Measurements from ENCODE around the gene SYT6. TPM values are rescaled to one million over a fixed set of nuclear protein-coding genes. Genes with fewer than 3 reads are reported as not detected.

The SYT6 gene
- total RNA-seq, 2 experiments from 2014 or later, result not detected

DNA sequence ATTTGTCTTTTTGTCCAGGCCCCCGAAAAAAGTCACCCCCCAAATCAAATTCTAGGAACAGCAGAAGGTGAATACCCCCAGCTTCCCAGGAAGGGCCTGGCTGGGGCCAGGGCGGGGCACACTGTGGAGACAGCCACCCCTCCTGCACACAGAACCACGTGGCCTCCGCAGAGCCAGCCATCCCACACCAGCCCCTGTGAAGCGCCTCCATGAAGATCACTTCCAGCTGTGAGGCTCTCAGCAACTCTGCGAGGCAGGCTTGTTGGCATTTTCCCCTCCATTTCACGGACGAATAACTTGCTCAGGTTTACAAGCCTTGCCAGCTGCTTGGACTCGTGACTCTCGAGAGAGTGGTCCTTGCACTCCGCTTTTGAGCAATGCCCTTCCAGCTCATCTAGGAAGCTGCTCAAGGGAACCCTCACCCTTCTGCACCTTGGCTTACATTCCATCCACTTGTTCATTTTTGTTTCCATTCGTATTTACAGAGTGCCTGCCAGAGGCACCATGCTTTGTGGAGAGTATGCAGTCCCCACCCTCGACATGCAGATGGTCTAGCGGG is 48.2 kb downstream of the SYT6 start:
- peaks cover 13% of the 10 kb centered on the region for H3K4me1 Mint-ChIP-seq
- CTCF ChIA-PET, result no interaction called here
- H3K9me3 Mint-ChIP-seq, result no peaks in the 10 kb centered on the region
- no peak overlapping the region for H3K27ac Mint-ChIP-seq
- POLR2A ChIA-PET, result no interaction called here
- DNase-seq, result no peak
- H3K4me3 Mint-ChIP-seq, result no peak overlapping the region
- H3K36me3 Mint-ChIP-seq (ENCODE audit: low read depth), result no peaks in the 10 kb centered on the region
- H3K27me3 Mint-ChIP-seq, result peaks cover 10% of the 10 kb centered on the region

GRCh38 chr1:114104949-114105348 is 48.7 kb downstream of the SYT6 start:
- DNase-seq, result no peak
- Mint-ChIP-seq H3K27me3 (peaks cover 10% of the 10 kb centered on the region), H3K4me3 (no peak overlapping the region), H3K36me3 (ENCODE audit: low read depth) (no peaks in the 10 kb centered on the region), H3K4me1 (peaks cover 13% of the 10 kb centered on the region), H3K27ac (no peak overlapping the region), H3K9me3 (no peaks in the 10 kb centered on the region)
- ChIA-PET CTCF (no interaction called here), POLR2A (no interaction called here)

DNA sequence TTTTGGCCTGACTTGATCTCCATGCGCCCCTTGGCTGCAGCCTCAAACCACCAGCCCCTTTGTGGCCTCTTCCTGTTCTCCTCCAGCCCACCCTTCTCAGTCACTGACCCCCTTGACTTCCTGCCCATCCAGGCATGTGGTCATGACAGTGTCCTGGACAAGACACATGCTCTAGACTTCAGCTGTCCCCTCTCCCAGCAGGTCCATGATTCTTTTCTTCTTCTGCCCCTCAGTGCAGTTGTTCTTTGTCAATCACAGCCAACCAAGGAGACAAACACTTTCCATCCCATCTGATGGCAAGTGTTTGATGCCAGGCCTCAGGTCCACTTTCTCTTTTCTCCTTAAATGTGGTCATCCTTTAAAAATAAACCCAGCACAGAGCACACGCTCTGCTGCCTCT is 49.7 kb downstream of the SYT6 start:
- POLR2A ChIA-PET, result no interaction called here
- H3K36me3 Mint-ChIP-seq (ENCODE audit: low read depth), result no peaks in the 10 kb centered on the region
- no peaks in the 10 kb centered on the region for H3K9me3 Mint-ChIP-seq
- DNase-seq, result no peak
- H3K27me3 Mint-ChIP-seq, result peaks cover 11% of the 10 kb centered on the region
- H3K4me3 Mint-ChIP-seq, result no peak overlapping the region
- no peak overlapping the region for H3K27ac Mint-ChIP-seq
- CTCF ChIA-PET, result no interaction called here
- peaks cover 13% of the 10 kb centered on the region for H3K4me1 Mint-ChIP-seq

DNA sequence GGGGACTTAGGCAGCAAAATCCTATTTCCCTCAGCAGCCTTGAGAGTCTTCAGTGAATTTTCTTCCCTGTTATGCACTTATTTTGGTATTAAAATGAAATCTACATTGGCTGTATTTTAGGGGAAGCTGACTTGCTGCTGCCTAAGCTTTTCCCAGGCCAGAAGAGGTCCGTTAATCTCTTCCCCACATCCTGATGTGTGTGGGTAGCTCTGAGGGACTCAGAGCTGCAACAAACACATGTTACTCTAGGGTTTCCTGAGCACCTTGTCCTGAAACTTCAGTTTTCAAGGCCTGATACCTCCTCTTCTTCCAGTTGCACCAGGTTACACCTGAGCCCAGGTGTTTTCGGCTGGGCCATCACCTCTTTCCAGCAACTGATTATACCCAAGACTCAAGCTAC is 51.5 kb downstream of the SYT6 start:
- ChIA-PET CTCF (no interaction called here), POLR2A (no interaction called here)
- Mint-ChIP-seq H3K27ac (no peak overlapping the region), H3K36me3 (ENCODE audit: low read depth) (no peaks in the 10 kb centered on the region), H3K9me3 (no peaks in the 10 kb centered on the region), H3K4me3 (no peak overlapping the region), H3K4me1 (peaks cover 9% of the 10 kb centered on the region), H3K27me3 (peaks cover 11% of the 10 kb centered on the region)
- DNase-seq, result no peak

DNA sequence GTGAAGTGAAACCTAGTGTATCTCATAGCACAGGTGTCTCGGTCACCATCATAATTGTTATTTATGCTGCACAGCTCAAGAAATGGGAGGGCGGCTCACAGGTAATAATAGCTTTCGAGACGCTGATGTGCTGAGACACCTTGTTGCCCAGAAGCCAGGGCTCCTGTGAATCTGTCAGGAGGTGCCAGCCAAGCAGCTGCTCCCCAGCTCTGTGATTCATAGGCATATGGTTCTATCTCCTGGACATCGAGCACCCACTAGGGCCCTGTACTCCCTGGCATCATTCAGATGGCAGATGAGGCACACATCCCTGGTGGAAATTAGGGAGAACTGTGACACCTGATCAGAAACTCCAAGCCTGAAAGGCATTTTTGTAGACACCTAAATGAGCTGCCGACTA is 53.5 kb downstream of the SYT6 start:
- Mint-ChIP-seq H3K4me1 (peaks cover 9% of the 10 kb centered on the region), H3K27ac (no peak overlapping the region), H3K4me3 (no peak overlapping the region), H3K9me3 (no peaks in the 10 kb centered on the region), H3K27me3 (peaks cover 11% of the 10 kb centered on the region), H3K36me3 (ENCODE audit: low read depth) (no peaks in the 10 kb centered on the region)
- POLR2A ChIA-PET, result no interaction called here
- no peak for DNase-seq
- CTCF ChIA-PET, result interaction anchor here (1.3 kb wide), 1 partner anchor 264 kb away, joined by 3 read pairs; no protein-coding TSS in a partner anchor

DNA sequence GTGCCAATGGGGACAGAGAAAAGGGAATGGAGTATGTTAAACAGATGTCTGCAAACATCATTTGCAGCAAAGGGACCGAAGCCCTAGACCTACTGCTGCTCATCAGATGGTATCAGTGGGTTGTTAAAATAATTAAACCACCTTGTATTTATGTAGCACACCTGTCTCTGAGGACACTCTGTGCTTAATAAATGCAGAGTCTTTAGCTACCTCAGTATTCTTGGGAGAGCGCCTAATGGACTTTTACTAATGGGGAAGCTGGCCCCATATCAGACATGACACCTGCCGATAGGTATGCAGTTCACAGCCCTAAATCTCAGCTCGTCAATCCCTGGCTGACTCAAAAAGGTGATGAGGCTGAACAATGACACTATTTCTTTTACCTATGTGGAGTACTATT is 54.4 kb downstream of the SYT6 start:
- Mint-ChIP-seq H3K9me3 (no peaks in the 10 kb centered on the region), H3K4me1 (peaks cover 5% of the 10 kb centered on the region), H3K36me3 (ENCODE audit: low read depth) (no peaks in the 10 kb centered on the region), H3K27ac (no peak overlapping the region), H3K4me3 (no peak overlapping the region), H3K27me3 (peaks cover 11% of the 10 kb centered on the region)
- ChIA-PET POLR2A (no interaction called here), CTCF (no interaction called here)
- no peak for DNase-seq

DNA sequence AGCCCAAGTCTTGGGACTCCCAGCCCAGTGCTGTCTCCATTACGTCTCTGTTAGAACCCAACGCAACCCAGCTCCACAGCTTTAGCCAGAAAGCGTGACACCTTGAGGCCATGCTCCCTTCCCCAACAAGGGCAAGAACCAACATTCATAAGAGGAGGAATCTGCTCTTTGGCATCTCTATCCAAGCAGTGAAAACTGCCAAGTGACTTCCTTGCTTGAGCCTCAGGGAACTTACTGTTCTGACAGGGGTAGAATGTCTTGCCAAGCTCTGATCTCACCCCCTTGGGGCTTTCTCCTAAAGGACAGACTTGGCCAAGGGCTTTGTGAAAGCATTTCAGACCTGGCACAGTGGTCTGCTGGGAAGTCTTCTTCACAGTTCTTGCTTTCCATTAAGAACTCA is 56.6 kb downstream of the SYT6 start:
- H3K4me3 Mint-ChIP-seq, result no peak overlapping the region
- H3K4me1 Mint-ChIP-seq, result no peaks in the 10 kb centered on the region
- no peak for DNase-seq
- H3K36me3 Mint-ChIP-seq (ENCODE audit: low read depth), result no peaks in the 10 kb centered on the region
- CTCF ChIA-PET, result no interaction called here
- H3K9me3 Mint-ChIP-seq, result no peaks in the 10 kb centered on the region
- H3K27me3 Mint-ChIP-seq, result peaks cover 7% of the 10 kb centered on the region
- H3K27ac Mint-ChIP-seq, result no peak overlapping the region
- POLR2A ChIA-PET, result no interaction called here

GRCh38 chr1:114094675-114095074 is 59.0 kb downstream of the SYT6 start:
- no peak for DNase-seq
- Mint-ChIP-seq H3K4me1 (no peaks in the 10 kb centered on the region), H3K9me3 (no peaks in the 10 kb centered on the region), H3K27ac (no peak overlapping the region), H3K4me3 (no peak overlapping the region), H3K36me3 (ENCODE audit: low read depth) (no peaks in the 10 kb centered on the region), H3K27me3 (peaks cover 10% of the 10 kb centered on the region)
- CTCF ChIA-PET, result no interaction called here
- POLR2A ChIA-PET, result no interaction called here

DNA sequence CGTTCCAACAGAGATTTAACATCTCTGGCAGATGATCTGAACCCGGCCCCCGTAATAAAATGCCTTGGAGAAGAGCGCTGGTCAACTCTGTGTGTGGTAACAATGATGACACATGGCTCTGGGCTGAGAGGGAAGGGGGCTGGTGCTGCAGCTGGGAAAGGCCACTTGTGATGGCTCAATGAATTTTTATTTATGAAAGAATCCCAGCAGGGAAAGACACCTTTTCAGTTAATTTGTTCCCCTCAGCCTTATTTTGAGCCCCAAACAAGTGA is 59.4 kb downstream of the SYT6 start:
- POLR2A ChIA-PET, result no interaction called here
- CTCF ChIA-PET, result no interaction called here
- peaks cover 10% of the 10 kb centered on the region for H3K27me3 Mint-ChIP-seq

DNA sequence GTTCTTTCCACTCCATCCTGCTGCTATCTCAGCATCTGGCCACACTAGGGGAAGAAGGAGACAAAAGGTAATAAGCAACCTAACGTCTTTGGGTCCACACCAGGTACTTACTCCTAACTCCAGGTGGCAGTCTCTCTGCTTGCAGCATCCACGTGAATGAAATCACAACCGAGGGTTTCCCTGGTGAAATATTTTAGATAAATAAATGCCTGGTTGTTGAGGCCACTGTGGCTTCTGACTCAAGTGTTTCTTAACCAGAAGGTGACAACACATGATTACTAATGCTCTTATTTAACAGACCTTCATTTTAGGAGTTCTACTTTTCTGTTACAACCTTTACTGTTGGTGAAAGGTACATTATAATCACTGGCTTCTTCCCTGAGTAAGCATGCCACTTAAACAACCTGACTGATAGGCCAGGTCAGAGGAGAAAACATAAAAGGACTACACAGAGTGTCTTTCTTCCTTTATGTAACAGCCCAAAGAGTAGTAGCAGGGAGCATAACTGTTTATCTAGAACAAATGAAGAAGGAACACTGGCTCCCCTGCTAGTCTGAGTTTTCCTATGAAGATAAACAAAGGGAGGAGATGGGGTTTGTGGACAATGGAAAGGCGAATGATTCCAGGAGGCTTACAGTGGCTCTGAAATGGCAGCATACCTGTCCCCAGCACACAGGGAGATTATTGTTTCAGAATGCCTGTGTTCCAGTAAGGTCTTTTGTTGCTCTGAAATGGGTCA is 59.9 kb downstream of the SYT6 start:
- no peak for DNase-seq
- Mint-ChIP-seq H3K4me3 (no peak overlapping the region), H3K27ac (no peak overlapping the region), H3K4me1 (no peaks in the 10 kb centered on the region), H3K27me3 (peaks cover 13% of the 10 kb centered on the region), H3K36me3 (ENCODE audit: low read depth) (no peaks in the 10 kb centered on the region), H3K9me3 (no peaks in the 10 kb centered on the region)
- ChIA-PET POLR2A (no interaction called here), CTCF (no interaction called here)

More for the DNA sequence above, 59.4 kb downstream of the SYT6 start:
- H3K36me3 Mint-ChIP-seq (ENCODE audit: low read depth), result no peaks in the 10 kb centered on the region
- no peak overlapping the region for H3K27ac Mint-ChIP-seq
- H3K9me3 Mint-ChIP-seq, result no peaks in the 10 kb centered on the region
- DNase-seq, result no peak
- no peaks in the 10 kb centered on the region for H3K4me1 Mint-ChIP-seq
- no peak overlapping the region for H3K4me3 Mint-ChIP-seq

GRCh38 chr1:114092186-114093062 is 61.2 kb downstream of the SYT6 start:
- Mint-ChIP-seq H3K4me1 (no peaks in the 10 kb centered on the region), H3K9me3 (no peaks in the 10 kb centered on the region), H3K27ac (no peak overlapping the region), H3K27me3 (peaks cover 18% of the 10 kb centered on the region), H3K36me3 (ENCODE audit: low read depth) (no peaks in the 10 kb centered on the region), H3K4me3 (no peak overlapping the region)
- CTCF ChIA-PET, result no interaction called here
- POLR2A ChIA-PET, result no interaction called here
- no peak for DNase-seq

DNA sequence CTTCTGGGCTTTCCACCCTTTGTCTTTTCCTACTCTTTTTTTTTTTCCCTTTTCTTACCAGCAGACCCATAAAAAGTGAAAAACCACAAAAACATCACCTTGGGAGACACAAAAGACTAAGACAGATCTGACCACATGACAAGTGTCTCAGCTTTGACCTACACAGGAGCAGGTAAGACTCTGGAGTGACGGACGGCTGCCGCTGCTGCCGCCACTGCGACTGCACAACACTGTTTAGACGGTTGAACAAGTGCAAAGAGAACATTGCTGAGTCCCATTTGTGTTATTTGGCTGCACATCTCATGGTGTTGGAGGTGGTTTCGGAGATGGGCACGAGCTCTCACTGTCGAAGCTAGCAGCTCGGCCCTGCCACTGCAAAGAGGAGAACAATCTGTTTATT is 62.0 kb downstream of the SYT6 start:
- no peak overlapping the region for H3K27ac Mint-ChIP-seq
- H3K9me3 Mint-ChIP-seq, result no peaks in the 10 kb centered on the region
- H3K36me3 Mint-ChIP-seq (ENCODE audit: low read depth), result no peaks in the 10 kb centered on the region
- POLR2A ChIA-PET, result no interaction called here
- H3K4me1 Mint-ChIP-seq, result no peaks in the 10 kb centered on the region
- no peak for DNase-seq
- CTCF ChIA-PET, result no interaction called here
- H3K4me3 Mint-ChIP-seq, result no peak overlapping the region
- H3K27me3 Mint-ChIP-seq, result peaks cover 18% of the 10 kb centered on the region

GRCh38 chr1:114090738-114091505 is 62.7 kb downstream of the SYT6 start:
- no peak overlapping the region for H3K27ac Mint-ChIP-seq
- no peaks in the 10 kb centered on the region for H3K36me3 Mint-ChIP-seq (ENCODE audit: low read depth)
- no peaks in the 10 kb centered on the region for H3K4me1 Mint-ChIP-seq
- H3K27me3 Mint-ChIP-seq, result peaks cover 18% of the 10 kb centered on the region
- no peak for DNase-seq
- ChIA-PET CTCF (no interaction called here), POLR2A (no interaction called here)
- H3K9me3 Mint-ChIP-seq, result no peaks in the 10 kb centered on the region
- H3K4me3 Mint-ChIP-seq, result no peak overlapping the region

Data from activated CD4-positive, alpha-beta memory T cell treated with anti-CD3 and anti-CD28 coated beads, Interleukin-2, amount 10 ng/mL, durations not matched to agents 7 days and 5 days (primary cell).